GM19099 (cell line): Measurements from ENCODE around the gene PTPN1.

Experiments used
- POLR2A ChIP-seq: IDR thresholded peaks from 3 replicates; pipeline ENCODE4 v1.6.1; 2011; ENCODE audit warnings: low read depth; ENCODE audit not compliant: insufficient read length; ENCODE audit errors: extremely low read depth

Gene PTPN1

GRCh38 chr20:50567860-50568548 lies 57.8 kb downstream of the PTPN1 start:
- no peak for TF ChIP-seq POLR2A

- no peak for TF ChIP-seq POLR2A
Measured at GRCh38 chr20:50568549-50568942, 58.4 kb downstream of the PTPN1 start.

GRCh38 chr20:50569864-50570836 lies 60.0 kb downstream of the PTPN1 start:
- TF ChIP-seq POLR2A = no peak

- no peak for TF ChIP-seq POLR2A
Measured at GRCh38 chr20:50571466-50571865, 61.3 kb downstream of the PTPN1 start.

- no peak for TF ChIP-seq POLR2A
Measured at GRCh38 chr20:50572938-50573777, 63.0 kb downstream of the PTPN1 start.

- TF ChIP-seq POLR2A = no peak
Measured at GRCh38 chr20:50574108-50574507, 63.9 kb downstream of the PTPN1 start.

GRCh38 chr20:50574586-50574985 lies 64.4 kb downstream of the PTPN1 start:
- TF ChIP-seq POLR2A = no peak

- TF ChIP-seq POLR2A = no peak
Measured at GRCh38 chr20:50575865-50576720, 65.9 kb downstream of the PTPN1 start.

- no peak for TF ChIP-seq POLR2A
Measured at GRCh38 chr20:50577175-50578018, 67.2 kb downstream of the PTPN1 start.

- TF ChIP-seq POLR2A = no peak
Measured at GRCh38 chr20:50578061-50578777, 68.0 kb downstream of the PTPN1 start.

GRCh38 chr20:50578778-50579165 lies 68.6 kb downstream of the PTPN1 start:
- no peak for TF ChIP-seq POLR2A

GRCh38 chr20:50579511-50579910 lies 69.3 kb downstream of the PTPN1 start:
- TF ChIP-seq POLR2A = no peak
